Activated CD4-positive, alpha-beta T cell treated with anti-CD3 and anti-CD28 coated beads for 1 hour (primary cell): ENCODE results near the gene C2CD3.
"Not testable (repeated sequence)": the region's sequence is repeated elsewhere in the genome, so short reads cannot be mapped to it uniquely, and the experiment has no call there.

Experiments
- DNase-seq: peaks from one replicate; pipeline ENCODE4 v3.0.0-alpha.2; 2020

The C2CD3 gene

DNA sequence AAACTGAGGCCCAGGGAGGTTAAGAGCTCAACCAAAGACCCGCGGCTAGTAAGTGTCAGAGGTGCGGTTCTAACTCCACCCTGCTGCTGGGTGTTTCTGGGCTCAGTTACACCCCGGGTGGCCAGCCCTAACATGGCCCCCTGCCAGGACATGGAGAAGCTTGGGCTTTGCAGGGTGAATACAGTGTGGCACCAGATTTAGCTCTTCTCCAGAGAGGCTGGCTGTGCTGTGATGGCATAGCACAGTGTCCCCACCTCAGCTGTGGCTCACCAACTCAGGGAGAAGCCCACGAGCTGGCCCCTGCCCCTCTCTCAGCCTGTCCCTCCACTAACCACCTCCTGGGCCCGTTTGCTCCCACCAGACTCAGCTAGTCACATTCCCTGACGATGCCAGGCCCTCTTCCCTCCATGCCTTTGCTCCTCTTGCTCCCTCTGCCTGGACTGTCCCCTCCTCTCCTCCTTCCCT lies 168.9 kb downstream of the C2CD3 start:
- no peak for DNase-seq

DNA sequence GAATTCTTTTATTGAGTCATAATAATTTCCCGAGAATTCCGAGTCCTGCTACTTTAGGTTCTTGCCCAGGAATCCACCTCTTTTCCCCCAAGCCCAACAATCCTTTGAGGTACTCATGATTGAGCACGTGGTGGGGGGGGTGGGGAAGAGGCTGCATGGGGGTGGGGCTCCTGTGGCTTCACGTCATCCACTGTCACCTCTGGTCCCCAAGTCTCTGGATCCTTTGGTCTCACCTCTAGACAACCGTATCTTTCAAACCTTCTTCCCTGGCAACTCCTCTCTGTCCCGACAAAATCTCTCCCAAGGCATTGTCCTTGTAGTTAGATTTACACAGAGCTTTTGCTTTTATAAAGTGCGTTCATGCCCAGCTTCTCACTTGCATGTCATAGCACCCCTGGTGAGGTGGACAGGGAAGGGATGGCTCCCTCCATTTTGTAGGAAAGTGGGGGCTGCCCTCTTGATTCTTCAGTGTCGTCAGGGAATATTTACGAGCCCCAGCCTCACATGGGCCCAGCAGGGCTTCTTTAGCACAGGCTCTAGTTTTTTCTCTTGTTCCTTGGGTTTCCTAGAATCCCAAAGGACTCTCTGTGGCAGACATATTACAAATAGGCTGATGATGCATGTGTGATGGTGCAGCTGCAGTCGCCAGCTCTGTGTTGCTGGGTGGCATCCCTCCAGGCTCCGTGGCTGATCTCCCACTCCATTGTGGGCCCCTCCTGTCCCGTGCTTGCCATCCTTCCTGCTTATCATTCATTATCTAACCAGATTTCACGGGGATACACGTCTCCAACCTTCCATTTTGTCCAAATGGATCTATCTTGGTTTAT lies 170.3 kb downstream of the C2CD3 start:
- DNase-seq = no peak

DNA sequence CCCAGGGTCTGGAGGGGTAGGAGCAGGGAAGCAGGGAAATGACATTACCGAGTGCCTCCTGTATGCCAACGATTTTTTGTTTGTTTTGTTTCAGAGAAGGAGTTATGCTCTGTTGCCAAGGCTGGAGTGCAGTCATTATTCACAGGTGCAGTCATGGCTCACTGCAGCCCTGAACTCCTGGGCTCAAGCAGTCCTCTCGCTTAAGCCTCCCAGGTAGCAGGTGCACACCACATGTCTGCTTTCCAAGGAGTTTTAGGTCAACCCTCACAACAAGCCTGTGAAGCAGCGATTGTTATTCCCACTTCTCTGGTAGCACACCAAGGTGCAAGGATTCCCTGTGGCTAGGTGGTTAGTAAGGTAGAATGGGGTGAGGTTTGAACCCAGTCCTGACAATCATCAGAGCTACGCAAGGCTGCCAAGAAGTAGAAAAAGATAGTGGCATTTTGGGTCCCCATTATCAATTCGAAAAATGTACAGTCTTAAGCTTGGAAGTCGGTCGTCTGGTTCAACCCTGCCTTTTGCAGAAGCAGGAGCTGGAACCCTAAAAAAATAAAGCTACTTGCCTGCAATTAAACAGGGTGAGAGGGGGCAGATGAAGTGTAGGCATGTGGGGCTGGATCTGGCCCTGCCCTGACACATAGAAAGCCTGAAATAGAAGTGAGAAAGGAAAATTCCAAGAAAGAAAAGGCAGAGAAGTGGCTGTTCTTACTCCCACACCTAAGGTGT lies 171.1 kb downstream of the C2CD3 start:
- no peak for DNase-seq

DNA sequence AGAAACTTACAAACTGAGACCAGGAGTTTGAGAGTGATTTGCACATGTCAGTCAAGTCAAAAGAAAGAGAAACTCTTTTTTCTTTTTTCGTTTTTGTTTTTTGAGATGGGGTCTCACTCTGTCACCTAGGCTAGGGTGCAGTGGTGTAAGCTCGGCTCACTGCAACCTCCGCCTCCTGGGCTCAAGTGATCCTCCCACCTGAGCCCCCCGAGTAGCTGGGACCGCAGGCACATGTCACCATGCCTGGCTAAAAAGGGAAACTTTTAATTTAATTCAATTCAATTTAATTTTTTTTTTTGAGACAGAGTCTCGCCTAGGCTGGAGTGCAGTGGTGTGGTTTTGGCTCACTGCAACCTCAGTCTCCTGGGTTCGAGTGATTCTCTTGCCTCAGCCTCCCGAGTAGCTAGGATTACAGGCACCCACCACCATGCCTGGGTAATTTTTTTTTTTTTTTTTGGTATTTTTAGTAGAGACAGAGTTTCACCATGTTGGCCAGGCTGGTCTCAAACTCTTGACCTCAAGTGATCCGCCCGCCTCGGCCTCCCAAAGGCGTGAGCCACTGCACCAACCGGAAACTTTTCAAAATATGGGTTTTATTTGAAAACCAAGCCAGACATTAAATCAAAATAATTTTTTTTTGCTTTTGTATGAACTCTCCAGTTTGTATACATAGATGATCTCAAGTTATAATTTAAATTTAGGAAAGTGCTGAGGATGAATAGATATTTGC lies 171.8 kb downstream of the C2CD3 start:
- no peak for DNase-seq

DNA sequence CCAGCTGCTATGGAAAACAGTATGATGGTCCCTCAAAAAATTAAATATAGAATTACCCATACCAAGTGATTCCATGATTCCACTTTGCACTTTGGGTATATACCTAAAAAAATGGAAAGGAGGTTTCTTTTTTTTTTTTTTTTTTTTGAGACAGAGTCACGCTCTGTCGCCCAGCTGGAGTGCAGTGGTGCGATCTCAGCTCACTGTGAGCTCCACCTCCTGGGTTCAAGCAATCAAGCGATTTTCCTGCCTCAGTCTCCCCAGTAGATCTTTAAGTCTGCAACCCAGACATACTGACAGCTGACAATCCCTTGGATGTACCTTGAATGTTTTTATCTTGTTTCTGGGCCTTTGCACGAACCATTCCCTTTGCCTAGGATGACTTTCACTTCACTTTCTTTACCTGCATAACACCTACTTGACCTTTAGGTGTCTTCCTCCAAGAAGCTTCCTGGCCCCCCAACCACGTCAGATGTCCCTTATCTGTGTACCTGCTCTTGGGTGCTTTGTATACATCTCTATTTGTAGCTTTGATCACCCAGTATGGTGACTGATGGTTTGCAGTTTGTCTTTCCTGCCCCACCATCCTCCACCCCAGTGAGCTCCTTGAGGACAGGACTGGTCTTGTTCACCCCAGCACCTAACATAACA lies 173.6 kb downstream of the C2CD3 start:
- DNase-seq = no peak

DNA sequence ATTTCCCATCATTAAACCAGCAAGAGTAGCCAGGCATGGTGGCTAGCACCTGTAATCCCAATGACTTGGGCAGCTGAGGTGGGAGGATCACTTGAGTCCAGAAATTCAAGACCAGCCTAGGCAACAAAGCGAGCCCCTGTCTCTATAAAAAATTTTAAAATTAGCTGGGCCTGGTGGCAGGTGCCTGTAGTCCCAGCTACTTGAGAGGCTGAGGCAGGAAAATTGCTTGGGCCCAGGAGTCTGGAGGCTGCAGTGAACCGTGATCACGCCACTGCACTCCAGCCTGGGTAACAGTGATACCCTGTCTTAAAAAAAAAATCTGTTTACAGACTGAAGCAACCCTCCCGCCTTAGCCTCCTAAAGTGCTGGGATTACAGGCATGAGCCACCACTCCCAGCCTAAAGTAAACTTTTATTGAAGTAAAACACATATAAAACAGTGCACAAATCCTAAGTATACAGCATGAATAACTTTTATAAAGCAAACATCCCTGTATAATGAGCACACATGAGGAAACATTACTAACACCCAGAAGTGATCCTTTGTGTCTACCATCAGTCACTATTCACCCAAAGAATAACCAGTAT lies 174.5 kb downstream of the C2CD3 start:
- no peak for DNase-seq

DNA sequence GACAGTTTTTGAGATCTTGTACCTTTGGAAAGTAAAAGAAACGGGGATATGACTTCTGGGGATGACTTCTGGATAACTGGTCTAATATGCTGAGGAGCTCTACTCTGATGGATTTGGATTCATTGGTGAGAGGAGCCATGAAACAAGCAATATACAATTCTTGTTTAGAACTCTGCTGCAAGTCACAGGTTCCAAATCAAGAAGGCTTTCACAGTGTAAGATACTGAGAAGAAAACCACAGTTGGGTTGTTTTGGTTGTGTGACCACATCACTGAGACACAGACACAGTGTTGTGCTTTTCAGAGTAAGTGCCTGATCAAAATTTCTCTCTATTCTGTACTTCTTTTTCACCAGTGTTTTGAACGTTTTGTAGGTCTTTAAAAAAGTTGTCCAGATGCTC lies 175.1 kb downstream of the C2CD3 start:
- no peak for DNase-seq

DNA sequence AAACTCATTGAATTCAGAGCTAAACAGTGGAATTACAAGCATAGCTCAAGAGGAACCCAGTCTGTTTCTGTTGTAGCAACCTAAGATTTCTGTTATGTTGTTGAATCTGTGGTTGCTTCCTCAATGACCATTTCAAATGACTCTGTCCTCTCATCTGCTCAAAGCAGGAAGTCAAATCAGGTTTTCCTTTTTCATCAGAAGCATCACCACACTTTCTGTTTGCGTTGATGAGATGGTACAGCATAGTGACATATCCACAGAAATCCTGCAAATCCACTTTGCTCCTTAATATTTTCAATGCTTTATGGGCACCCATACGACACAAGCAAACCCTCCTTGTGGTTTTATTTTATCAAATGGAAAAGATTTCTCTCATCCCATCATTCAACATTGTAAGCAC lies 175.6 kb downstream of the C2CD3 start:
- DNase-seq = no peak

DNA sequence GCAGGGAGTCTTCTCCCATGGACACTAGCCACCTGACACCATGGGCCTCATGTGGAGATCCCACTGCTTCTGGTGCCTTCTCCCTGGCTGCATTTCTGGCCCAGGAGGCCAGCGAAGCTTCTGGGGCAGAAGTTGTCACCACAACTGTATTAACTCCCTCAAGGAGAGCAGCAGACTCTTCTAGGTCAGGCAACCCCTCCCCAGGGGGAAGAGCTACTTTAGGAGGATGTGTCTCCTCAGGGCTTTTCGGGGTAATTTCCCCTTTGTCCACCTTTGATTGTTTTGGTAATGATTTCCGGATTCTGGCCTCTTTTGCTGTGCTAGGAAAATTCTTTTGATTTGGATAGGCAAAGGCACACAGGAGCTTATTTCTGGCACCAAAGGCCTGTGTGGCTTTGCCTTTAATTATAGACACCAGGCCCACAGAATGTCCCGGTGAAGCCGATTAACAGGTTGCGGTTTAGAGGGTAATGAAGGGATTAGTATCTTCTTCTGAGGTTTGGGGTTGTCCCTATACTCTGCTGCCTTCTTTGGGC lies 179.3 kb downstream of the C2CD3 start:
- DNase-seq = no peak

DNA sequence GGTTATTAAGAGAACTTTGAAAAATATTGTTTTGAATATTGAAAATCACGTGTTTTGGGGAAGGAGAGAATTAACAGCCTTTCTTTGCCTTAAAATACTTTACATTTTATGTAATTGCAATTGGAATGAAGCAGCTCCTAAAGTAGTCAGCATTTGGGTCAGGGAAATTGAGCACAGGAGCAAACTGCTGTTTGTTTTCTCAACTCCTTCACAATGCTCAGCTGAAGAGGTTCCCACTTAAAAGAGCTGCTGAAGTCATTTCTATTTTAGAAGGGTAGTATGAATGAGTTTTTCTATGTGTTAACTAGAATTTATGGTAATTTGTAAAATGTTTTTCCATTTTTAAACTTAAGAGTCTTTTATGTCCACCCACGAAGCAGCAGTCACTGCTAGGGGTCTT lies 180.1 kb downstream of the C2CD3 start:
- no peak for DNase-seq

DNA sequence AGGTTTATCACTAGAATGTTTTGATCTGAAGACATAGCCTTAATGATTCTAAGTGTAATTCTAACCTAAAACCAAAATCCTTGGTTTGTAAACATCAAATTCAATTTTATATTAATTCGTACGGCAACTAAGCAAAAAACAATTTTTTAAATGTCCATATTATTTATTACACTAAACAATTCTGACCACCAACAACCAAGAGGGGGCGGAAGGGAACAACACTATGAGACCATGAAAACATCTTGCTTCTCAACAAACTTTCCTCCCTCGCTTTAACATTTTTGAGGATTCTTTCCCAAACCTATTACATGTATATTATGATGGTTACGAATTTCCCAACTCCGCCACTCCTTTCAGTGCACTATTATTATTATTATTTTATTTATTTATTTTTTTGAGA lies 181.6 kb downstream of the C2CD3 start:
- no peak for DNase-seq

DNA sequence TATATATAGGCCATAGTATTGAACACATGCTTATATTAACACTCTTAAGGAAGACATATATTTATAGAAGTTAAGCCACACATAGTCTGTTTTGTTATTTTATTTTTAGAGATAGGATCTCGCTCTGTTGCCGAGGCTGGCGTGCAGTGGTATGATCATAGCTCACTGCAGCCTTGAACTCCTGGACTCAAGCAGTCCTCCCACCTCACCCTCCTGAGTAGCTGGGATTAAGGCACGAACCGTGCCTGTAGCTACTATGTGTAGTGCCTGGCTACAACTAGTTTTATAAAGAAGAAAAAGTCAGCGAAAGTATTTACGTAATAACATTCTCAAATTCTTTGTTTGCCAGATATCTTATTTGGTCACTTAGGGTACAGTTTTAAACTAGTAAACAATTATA lies 182.6 kb downstream of the C2CD3 start:
- DNase-seq = no peak

DNA sequence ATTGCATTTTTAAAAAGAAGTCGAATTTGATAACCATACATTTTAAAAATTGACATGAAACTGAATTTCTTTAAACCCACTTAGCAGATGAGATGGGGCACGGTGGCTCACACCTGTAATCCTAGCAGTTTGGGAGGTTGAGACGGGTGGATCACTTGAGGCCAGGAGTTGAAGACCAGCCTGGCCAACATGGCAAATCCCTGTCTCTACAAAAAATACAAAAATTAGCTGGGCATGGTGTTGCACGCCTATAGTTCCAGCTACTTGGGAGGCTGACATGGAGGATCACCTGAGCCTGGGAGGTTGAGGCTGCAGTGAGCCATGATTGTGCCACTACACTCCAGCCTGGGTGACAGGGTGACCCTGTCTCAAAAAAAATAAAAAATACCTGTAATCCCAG lies 185.1 kb downstream of the C2CD3 start:
- DNase-seq = not testable (repeated sequence)

DNA sequence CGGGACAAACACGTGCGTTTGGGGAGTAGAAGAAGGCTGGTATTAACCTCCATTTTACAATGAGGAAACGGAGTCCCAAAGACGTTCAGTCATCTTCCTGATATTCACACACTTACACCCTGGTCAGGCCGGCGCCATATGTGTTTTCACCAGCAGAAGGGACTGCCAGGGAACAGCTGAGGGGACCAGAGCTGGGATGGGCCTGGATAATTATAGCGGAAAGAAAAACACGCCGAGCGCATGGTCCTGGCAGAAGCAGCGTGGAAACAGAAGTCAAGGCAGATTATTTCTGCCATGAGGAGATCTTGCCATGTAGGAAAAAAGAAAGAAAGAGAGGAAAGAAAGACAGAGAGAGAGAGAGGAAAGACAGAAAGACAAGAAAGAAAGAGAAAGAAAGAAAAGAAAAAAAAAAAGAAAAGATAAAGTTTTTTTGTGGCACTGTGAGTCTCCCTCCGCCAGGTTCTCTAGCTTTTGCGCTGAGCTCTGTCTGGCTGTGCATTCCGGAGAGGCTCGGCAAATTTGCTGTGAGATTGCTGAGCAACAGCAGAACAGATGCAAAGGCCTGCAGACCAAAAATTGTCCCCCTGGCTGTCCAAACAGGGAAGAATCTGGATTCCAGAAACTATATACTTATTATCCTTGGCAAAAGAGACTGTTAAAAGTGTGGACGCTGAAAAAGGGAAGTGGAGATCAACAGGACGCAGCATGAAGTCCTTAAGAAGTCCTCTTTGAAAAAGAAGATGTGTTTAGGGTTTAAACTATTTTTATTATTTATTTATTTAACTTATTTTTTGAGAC lies 186.9 kb downstream of the C2CD3 start:
- DNase-seq = no peak

DNA sequence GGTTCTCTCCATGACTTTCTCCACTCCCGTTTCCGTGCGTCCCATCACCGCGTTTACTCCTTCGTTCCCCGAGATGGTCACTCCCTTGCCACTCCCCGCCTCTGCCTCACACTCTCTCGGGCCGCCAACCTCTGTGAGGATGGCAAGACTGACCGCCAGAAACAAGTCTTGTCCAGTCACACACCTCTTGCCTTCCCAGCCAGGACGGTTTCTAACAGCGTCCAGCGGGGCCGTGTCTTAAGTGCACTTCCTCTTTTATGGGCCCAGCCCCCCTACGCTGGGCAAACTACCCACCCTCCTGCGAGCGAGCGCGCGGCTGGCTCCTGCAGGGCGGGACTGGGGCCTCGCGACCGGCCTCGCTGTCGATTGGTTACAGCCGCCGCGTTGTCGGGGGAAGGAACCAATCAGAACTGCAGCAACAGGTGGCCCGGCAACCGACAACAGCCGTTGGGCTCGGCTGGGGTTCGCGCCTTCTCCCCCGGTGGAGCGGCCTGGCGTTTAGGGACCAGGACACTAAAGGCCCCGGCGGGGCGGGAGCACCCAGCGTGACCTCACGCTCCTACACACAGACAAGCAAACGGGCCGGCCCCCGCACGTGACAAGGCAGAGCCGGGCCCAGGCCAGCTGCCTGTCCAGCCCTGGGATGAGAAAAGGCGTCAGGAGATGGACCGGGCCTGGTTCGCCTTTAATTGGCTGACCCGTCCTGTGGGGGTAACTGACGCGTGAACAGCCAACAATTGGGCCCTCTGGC lies 187.6 kb downstream of the C2CD3 start:
- DNase-seq = peak; percentile 87

DNA sequence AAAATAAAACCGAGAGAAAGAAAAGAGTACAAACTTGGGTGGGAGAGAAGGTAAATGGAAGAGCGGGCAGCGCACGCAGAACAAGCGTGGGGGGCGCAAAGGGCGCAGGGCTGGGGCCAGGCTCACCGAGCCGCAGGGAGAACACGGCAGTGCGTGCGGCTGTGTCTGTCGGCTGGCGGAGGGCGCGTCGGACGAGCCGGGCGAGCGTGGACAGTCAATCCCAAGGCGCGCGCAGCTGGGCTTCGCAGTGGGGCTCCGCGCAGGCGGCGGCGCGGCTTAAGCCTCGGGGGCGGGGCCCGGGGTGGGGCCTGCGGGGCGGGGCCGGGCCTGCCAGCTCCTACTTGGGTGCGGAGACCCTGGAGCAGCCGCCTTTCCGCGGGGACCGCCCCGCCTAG lies 188.2 kb downstream of the C2CD3 start, which contains the start of gene UCP2:
Gene UCP2 (minus strand): TSS at position 249 of the 395 bp plus-strand sequence. CDS start 4,465 bp downstream, outside the sequence.
- DNase-seq = peak; percentile 70

DNA sequence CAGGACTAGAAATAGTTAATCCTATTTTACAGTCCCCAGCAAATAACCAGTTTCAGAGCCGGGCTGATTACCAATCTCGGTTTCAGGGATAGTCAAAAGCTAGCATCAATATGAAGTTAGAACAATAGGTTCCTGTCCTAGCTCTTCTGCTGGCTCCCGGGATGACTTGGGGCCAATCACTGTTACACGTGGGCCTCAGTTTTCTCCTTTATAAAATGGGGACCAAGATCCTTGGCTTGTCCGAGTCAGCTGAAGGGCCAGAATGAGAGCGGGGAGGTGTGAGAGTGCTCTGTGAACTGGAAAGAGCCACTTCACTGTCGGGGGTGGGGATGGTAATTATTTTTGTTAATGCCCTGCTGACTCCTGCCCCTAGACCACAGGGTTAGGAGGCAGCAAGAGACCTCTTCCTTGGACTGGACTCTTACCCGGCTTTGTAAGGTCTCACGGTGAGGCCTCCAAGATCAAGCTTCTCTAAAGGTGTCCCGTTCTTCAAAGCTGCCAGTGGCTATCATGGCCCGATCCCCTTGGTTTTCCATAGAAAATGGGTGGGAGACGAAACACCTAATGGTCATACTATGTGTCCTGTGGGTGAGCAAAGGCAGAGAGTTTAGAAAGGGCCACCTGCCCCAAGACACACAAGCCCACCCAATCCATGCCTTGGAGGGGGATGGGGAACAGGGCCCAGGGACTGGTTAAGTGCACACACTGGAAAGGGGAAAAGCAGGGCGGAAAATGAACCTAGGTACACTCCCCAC lies 189.6 kb downstream of the C2CD3 start:
- no peak for DNase-seq

DNA sequence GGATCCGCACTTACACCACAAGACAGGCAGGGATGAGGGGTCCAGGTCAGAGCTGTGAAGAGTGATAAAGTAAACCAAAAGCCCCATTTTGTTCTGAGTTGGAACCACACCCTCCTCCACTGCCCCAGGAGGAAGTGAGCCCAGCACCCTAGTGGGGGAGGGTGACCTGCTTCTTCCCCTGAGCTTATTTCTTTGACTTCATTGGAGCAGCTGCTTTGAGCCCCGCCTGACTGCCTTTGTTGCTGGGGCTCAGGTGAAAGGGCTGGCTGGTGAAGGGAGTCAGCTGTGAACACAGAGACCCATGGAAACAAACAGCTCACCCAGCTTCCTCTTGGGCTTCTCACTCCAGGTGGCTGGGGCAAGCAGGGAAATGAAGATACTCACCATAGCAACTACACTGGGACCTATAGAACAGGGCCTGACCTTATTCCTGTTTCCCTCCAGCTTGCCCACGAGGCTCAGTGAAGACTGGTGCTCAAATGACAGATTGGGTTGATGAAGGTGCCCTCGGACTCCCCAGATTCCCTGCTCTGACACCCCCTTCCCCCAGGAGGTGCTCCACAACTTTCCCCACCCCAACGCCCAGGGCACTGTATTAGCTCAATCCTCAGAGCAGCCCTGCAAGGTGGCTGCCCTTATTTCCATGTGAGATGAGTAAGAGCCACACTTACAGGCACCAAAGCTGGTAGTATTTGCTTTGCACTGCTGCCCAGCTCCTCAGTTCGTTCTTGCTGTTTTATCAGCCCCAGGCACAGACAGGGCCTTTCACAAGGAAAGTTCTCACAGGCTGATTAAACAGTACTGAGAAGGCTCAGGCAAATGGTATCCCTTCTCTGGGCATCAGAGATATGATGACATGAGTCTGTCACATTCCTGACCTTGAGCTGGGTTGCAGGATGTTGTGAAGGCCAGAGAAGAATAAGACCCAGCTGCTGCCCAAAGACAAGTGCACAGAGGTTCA lies 190.5 kb downstream of the C2CD3 start:
- peak; percentile 72 for DNase-seq
